ENCODE data around the gene PPM1M.

- no peak for TF ChIP-seq PATZ1 (tag by site-specific recombination; IDR thresholded peaks at IDR 0.05)
- TF ChIP-seq CTCF (tag by site-specific recombination; IDR thresholded peaks at IDR 0.05), result no peak
- no peak for TF ChIP-seq ZFHX2 (tag by site-specific recombination; conservative IDR thresholded peaks at IDR 0.05)
- TF ChIP-seq KLF1 (tag by site-specific recombination; IDR thresholded peaks at IDR 0.05), result no peak
Measured at GRCh38 chr3:52240886-52241370, 4.6 kb upstream of the PPM1M start.

All from HEK293 (cell line).